ENCODE measurements around the gene BUD23.
"Not testable (repeated sequence)": the region's sequence is repeated elsewhere in the genome, so short reads cannot be mapped to it uniquely, and the experiment has no call there.

Gene BUD23

DNA sequence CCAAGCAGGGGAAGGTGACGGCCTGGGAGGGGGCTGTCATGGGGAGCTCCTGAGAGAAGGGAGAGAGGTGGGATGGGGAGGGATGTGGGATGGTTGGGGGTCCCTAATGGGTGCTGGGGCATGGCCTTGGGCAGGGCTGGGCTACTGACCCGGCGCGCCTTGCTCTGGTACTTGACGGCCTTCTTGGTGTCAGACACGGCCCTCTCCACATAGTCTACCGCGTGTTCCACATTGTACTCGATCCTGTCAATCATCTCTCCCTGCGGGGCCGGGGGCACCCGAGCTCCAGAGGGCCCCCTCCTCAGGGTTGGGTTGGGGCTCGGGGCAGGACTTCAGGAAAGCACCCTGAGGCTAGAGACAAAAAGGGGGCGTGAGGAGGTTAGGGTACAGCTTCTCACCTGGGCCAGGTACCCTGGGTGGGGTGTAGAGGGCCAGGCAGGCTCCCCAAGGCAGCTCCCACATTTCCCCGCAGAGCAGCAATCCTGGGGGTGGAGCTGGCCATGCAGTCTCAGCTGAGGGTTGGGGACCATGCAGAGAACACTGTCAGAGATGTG lies 17.3 kb downstream of the BUD23 start:
- no peak for DNase-seq (ENCODE audit: low read depth in 1 of 2, low spot score in 1 of 2)

DNA sequence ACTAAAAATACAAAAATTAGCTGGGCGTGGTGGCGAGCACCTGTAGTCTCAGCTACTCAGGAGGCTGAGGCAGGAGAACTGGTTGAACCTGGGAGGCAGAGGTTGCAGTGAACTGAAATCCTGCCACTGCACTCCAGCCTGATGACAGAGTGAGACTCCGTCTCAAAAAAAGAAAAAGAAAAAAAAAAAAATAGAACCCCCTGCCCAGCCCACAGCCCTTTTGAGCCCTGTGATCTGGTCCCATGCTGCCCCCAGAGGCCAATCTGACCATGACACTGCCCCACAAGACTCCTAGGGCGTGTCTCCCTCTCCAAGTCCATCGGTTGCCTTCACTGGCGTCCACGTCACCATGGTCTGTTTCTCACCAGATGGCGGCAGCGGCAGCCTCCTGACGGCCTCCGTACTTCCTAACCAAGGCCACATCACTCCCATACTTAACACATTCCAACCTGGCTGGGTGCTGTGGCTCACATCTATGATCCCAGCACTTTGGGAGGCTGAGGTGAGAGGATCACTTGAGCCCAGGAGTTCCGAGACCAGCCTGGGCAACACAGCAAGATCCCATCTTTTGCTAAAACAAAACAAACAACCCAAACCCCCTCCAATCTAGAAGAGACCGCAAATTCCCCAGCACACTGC lies 18.1 kb downstream of the BUD23 start:
- no peak for DNase-seq (ENCODE audit: low read depth in 1 of 2, low spot score in 1 of 2)

DNA sequence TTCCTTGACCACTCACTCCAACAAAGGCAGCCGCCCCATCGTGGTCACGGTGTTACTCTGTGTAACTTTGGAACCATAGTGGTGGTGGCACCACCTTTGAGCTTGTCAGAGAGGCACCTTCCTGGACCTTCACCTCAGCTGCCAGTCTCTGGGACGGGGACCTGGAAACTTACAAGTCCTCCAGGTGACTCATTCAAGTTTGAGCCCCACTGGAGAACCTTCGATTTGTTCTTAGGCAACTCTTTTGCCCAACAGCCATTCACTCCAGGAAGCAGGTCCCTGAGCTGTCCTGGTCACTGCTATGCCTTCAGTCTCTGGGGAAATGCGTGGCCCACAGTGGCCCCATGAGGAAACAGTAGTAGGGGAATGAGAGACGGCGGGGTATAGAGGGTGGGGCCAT lies 18.8 kb downstream of the BUD23 start:
- DNase-seq (ENCODE audit: low read depth in 1 of 2, low spot score in 1 of 2), result no peak

DNA sequence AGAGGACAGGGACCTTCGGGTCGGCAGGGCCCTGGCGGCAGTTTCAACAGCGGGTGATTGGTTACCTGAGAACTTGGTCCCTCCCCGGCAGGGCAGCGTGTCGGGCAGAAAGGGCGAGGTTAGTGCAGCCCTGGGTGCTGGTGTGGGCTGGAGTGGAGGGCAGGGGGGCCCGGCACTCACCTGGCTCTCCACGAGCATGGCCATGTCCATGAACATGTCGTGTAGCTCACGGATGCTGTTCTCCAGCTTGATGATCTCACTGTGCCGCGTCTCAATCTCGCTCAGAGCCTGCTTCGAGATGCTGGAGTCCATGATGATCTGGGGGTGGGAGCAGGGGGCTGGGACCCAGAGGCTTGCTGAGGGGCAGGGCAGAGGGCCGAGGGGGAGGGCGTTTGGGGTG lies 19.3 kb downstream of the BUD23 start:
- DNase-seq (ENCODE audit: low read depth in 1 of 2, low spot score in 1 of 2), result no peak

DNA sequence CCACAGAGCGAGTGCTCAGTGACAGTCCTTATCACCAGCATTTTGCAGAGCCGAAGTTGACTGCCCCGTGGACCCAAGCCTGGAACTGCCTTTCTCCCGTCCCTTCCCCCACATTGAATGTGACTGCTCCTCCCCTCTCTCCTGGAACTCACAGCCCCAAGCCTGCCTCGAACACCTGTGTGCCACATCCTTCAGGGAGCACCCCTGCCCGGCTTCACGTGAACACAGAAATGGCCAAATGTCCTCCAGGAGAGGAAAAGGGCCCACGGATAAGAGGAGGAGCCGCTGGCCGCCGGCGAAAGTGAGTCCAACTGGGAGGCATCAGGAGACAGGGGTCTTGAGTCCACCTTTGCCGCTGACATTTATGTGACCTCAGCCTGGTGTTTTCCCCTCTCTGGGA lies 19.8 kb downstream of the BUD23 start:
- no peak for DNase-seq (ENCODE audit: low read depth in 1 of 2, low spot score in 1 of 2)

DNA sequence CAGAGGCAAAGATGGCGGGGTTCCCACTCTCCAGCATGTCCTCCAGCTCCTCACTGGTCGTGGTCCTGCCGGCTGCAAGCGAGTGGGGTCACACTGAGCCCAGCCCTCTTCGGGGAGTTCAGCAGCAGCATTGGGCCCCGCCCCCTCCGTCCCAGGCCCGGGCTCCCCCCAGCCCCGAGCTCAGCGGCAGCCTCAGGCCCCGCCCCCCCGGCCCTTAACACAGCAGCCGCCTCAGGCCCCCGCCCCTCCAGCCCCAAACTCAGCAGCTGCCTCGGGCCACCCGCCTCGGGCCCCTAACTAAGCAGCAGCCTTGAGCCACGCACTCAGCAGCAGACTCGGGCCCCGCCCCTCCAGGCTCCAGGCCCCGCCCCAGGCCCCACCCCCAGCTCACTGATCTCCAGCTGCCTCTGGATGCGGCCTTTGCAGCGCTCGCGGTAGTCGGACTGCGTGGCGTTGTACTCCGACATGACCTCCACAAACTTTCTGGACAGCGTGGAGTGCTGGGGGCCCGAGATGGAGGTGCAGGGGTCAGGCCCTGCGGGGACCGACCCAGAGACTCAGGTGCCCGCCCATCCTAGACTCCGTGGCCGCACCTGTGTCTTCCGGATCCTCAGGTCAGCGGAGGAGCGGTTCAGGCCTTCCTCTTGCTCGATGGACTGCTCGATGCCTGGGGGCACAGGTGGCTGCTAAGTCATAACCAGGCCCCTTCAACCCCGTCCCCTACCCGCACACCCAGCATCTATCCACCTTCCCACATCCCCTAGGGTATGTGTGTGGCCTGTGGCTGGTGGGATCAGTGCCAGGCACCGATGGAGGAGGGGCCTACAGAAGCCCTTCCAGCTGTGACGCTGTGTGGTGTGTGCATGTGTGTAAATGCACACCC lies 20.6 kb downstream of the BUD23 start:
- no peak for DNase-seq (ENCODE audit: low read depth in 1 of 2, low spot score in 1 of 2)

DNA sequence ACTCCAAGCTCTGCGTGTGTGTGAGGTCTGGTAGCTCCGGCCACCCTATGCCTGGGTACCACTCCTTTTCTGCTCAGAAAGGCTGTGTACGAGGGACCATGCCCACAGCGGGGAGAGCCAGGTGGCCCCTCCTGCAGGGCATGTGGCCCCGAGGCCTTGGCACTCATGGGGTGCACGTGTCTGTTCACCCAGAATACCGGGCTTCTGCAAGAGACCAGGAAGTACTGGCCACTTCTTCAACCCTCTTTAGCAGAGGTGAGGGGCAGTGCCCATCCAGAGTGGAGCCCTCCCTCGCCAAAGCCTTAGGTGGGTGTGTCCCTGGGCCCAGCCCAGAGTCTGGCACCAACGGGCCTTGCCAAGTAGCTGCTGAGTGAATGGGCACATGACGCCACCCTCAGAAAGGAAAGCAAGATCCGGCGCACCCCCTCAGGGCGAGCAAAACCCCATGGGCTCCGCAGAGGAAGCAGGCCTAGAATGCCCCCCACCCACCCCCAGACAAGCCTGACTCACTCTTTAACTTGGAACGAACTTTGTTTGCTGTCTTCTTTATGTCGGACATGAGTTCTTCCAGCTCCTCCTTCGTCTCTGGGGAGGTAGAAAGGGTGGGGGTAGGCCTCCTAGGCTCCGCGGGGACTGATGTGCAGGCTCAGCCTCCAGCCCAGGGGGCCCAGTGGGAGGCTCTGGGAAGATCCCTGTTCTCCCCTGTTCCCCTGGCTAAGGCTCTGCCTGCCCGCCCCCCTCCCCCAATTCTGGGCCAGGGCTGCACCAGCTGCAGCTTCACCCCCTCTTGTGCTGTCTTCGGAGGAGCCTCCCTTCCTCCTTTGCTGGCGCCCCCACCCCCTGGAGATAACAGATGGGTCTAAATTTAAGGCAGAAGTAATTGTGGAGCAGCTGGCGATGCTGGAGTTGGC lies 21.5 kb downstream of the BUD23 start:
- DNase-seq (ENCODE audit: low read depth in 1 of 2, low spot score in 1 of 2), result no peak

DNA sequence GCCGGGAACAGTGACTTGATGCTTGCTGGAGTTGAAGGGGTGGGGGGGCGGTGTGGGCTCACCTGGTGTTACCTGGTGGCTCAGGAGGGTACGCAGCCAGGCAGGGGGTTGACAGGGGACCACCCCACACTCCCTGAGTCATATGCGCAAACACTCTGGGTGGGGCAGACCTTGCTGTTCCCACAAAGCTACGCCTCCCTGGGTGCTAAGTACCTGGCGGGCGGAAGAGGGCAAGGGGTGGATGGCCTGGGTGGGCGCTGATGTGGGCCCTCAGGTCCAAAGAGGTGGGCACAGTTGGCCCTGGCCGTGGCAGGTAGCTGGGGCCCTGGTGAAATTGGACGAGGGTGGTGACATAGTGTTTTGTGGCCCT lies 22.1 kb downstream of the BUD23 start:
- DNase-seq (ENCODE audit: low read depth in 1 of 2, low spot score in 1 of 2), result no peak

DNA sequence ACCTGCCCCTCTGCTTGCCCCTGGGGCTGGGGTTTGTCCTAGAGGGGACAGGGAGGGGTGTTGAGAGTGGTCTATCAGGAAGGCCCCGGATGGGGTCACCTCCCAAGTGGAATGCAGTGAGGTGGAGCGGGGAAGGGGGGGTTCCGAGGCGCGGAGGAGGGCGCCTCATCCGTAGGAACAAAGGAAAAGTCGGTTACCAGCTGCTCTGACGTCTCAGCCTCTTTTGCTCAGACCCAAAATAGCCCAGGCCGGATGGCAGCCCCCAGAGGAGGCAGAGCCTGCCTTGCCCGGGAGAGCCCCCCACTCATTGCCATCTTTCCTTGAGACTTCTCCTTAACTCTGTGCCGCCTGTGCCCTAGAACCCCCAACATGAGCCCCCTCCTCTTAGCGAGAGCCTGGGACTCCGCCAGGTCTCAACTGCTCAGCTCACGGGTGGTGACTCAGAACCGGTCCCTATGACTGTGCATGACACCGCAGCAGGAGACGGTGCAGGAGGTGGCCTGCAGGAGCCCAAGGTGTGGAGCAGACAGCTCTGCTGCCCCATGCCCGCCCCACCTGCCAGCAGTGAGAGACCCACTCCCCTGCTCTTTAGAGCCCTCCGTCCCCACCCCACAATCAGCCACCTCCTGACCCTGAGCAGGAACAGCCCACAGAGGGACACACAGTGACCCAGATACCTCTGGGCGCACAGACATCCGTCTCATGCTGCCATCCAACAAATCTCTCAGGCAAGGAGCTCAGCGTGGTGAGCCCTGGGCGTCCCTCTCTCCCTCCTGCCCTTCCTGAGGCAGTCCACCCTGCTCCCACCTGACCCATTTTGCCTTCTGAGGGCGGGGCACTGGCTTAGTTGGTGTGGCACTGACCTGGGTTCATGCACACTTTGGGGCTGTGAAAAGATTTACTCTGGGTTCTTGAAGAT lies 23.0 kb downstream of the BUD23 start:
- no peak for DNase-seq (ENCODE audit: low read depth in 1 of 2, low spot score in 1 of 2)

DNA sequence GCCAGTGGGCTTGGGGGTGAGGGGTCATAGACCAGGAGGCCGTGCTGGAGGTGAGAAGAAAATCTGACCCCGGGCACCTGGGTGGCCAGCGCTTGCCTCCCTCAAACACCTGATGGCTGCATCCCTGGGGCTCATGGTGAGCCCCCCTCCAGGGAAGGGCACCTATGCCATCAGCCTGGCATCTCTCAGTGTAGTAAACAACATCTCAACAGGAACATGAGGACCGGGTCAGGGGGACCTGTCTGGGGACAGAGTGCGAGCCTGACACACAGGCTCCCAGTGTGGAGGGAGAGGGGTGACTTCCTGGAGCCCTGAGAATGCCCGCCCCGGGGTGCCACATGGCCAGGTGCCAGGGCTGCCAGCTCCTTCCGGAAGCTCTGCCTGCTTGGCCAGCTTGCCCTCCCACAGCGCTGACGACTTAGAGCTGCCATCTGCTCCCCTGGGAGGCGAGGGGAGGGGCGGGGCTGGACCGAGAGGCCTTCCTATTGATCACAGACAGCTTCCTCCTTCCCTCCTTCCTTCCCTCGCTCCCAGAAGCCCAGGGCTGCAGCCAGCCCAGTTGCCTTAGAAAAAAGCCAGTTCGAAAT lies 23.7 kb downstream of the BUD23 start:
- no peak for DNase-seq (ENCODE audit: low read depth in 1 of 2, low spot score in 1 of 2)

DNA sequence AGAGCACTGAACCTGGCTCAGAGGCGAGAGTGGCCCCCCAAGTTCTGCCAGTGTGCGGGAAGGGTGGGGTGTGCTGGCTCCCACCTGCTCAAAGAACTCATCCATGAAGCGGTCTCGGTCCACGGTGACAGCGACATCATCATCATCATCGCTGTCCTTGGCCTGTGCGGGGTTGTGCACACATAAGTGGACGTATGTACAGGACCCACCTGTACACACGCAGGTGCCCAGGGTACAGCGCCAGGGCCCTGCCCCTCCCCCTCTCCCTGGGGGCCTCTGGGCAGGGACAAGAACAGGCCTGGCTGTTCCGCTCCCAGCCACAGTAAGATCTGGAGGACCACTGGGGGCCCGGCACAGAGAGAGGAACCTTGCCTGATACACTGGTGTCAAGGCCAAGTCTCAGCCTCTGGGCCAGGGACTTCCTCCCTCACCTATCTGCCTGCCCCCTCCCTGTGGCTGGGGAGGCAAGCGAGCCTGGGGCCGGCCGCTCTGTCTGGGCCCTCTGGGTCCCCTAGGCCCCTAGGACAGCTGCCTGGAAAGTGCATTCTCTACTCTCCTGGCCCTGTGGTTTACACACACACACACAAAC lies 25.7 kb downstream of the BUD23 start:
- no peak for DNase-seq (ENCODE audit: low read depth in 1 of 2, low spot score in 1 of 2)

DNA sequence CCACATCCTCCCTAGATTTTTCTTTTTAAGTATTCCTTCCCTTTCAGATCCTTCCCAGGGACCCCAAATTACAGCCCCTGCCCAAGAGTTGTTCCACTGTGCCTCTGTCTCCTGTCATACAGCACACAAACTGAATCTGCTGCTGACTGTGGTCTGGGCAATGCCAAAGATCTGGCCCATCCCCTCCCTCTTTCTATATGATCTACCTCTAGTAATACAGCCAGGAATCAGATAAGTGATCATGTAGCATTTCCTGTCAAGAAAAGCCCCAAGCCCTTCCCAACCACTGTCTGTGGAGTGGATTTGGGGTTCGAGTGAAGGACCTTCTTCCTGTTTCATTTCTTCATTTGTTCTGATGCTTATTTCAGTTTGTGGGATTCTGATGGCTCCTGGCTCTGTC lies 29.4 kb downstream of the BUD23 start:
- DNase-seq (ENCODE audit: low read depth in 1 of 2, low spot score in 1 of 2), result no peak

DNA sequence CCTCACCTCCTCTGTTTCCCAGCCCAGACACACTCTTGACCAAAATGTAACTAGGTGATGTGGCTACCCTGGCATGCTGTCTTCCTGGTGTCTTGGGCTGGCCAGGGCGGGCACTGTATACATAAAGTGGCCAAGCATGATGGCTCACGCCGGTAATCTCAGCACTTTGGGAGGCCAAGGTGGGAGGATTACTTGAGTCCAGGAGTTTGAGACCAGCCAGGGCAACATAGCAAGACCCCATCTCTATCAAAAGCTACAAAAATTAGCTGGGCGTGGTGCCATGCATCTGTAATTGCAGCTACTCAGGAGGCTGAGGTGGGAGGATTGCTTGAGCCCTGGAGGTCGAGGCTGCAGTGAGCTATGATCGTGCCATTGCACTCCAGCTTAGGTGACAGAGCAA lies 29.9 kb downstream of the BUD23 start:
- not testable (repeated sequence) for DNase-seq (ENCODE audit: low read depth in 1 of 2, low spot score in 1 of 2)

DNA sequence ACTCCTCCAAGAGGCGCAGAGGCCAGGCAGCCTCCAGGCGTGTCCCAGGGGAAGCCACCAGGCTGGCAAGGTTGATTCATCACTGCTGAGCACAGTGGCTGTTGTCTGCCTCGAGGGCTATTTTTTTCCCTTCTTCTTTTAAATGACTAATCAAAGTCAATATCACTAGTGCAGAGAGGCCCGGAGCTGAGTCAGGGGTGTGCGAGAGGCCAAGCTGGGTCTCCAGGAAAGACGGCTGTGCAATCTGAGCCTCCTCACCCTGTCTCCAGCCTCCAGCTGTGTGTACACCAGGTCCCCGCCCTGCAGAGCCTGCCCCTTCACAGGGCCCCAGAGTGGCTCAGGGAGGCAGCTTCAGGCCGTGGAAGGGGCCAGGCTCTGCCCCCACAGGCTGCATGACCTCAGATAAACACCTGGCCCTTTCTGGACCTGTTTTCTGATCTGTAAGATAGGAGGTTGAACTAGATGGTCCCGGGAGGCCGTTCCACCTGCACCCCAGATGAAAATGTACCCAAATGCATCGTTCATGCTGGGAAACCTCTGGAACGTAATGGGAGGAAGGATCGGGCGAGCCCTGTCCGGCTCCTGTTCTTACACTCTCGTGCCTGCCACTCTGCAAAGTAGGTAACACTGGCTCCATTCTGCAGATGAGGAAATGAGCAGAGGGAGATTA lies 32.4 kb downstream of the BUD23 start:
- DNase-seq (ENCODE audit: low read depth in 1 of 2, low spot score in 1 of 2), result peak in 1 of 2 donors; percentile 64

DNA sequence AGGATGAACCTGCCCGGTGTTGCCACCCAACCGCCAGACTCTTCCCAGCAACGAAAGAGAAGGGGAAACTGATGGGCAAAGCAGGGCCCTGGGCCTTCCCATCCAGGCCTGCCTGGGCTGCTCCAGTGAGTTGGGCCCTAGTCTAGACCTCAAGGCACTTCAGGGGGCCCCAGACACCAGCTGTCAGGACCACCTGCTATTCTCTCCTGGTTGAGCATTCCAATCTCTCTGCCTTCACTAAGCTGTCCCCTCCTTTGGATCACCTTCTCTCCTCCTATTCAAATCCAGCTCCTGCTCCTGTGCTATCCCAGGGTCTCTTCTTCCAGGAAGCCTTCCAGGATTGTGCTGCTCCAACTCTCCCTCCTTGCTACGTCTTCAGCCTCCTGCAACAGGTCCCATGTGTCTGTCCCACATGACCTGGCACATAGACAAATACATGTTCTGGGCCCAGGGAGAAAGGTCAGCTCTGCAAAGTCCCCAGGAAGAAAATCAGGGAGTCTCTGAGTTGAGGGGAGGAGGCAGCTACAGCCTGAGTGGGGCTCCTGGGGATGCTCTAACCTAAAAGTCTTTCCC lies 33.0 kb downstream of the BUD23 start:
- no peak for DNase-seq (ENCODE audit: low read depth in 1 of 2, low spot score in 1 of 2)

DNA sequence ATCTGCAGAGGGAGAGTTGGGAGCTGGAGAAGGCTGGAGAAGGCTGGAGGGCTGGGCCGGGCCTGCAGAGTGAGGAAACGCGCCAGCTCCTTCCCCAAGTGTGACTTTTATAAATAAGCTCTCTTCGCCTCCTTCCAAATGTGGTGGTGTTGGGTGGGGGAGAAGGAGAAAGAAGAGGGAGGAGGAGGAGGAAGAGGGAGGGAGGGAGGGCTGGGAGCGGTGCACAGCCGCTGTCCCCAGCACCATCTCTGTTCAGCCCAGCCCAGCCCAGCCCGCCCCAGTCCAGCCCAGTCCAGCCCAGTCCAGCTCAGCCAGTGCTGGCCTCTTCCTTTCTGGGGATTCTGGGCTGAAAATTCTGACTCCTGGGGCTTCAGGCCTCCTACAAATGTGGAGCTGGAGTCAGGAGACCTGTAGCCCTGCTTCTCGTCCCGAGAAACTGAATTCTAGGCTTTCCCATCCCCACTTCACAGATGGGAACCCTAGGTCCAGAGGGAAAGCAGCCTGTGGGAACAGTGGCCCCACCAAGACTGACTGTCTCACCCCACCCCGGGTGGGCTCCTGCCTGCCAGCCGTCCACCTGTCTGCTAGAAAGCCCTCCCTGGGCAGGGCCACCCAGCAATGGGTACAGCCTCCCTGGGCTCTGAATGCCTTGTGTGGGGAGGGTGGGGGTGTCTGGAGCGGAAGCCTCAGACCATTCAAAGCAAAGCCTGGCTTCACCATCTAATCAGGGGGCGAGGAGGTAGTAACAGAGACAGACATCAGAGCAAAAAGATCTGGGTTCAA lies 33.8 kb downstream of the BUD23 start:
- DNase-seq (ENCODE audit: low read depth in 1 of 2, low spot score in 1 of 2), result no peak

DNA sequence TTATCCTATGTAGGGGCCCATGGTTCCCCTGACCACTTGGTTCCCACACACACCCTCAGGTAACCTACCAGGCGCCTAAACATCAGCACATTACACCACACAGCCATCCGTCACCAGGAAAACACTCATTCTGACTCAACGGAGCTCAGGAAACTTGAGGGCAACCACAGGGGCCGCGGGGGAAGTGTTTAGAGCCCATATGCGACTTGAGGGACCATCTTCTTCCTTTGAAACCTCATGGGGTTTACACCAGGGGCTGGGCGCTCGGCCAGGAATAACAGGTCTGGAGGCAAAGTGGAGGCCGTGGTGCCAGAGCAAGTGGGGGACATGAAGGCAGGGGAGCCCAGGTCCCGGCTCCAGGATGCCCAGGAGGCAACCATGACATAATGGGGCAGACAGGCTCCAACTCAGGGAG lies 34.6 kb downstream of the BUD23 start:
- peak; percentile 50 to 76 for DNase-seq (ENCODE audit: low read depth in 1 of 2, low spot score in 1 of 2)

DNA sequence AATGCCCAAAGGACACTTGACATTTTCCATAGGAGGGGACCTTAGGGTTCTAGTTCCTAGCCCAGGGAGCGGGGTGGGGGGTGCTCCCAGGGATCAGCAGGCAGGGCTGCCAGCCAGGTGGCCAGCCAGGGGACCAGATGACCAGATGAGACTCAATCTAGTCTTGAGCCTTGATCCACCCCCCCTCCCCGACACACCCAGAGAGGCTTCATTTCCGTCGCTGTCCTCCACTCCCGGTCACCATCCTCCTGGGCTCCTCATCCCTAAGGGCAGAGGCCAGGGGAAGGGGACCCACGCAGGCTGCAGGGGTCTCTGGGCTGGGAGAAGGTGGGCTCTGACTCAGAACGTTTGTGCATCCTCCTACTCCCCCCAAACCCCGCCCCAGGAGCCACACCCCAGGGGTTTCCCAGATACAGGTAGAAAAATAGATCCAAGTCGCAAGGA lies 35.1 kb downstream of the BUD23 start:
- DNase-seq (ENCODE audit: low read depth in 1 of 2, low spot score in 1 of 2), result no peak

Data from activated CD4-positive, alpha-beta T cell treated with anti-CD3 and anti-CD28 coated beads, Interleukin-2, amount 50 U/mL, for 24 hours (primary cell).